Small intestine (tissue), 7 donors: ENCODE results near the gene FYB1. TPM values are rescaled to one million over a fixed set of nuclear protein-coding genes. Genes with fewer than 3 reads are reported as not detected.

Experiments used
- DNase-seq, 2 donors: peaks; one replicate each; pipeline versions ENCODE4 v3.0.0 to v3.0.0-alpha.2; 2013
- FAIRE-seq: peaks from 2 replicates; lab custom pipeline; 2012; peaks lifted over from hg19 to GRCh38; lab: Jason Lieb, UNC
- H3K27ac ChIP-seq, 3 donors: one replicate each; pipeline ENCODE4 v1.5.1; 2013; ENCODE audit warnings: low read length in 2 of 3, mild to moderate bottlenecking in 2 of 3, control low read depth in 1 of 3, inconsistent platforms in 1 of 3, low read depth in 1 of 3, moderate library complexity in 1 of 3
- H3K27me3 ChIP-seq, 3 donors: one replicate each; pipeline ENCODE4 v1.6.1; 2013; ENCODE audit warnings: low read length in 3 of 3, inconsistent platforms in 1 of 3; ENCODE audit not compliant: control insufficient read depth in 3 of 3, insufficient read depth in 3 of 3
- H3K36me3 ChIP-seq, 3 donors: one replicate each; pipeline ENCODE4 v1.6.1; 2013; ENCODE audit warnings: low read length in 3 of 3, inconsistent platforms in 1 of 3, low read depth in 1 of 3, mild to moderate bottlenecking in 1 of 3, moderate library complexity in 1 of 3; ENCODE audit not compliant: control insufficient read depth in 3 of 3, insufficient read depth in 2 of 3
- H3K4me1 ChIP-seq, 3 donors: one replicate each; pipeline ENCODE4 v1.6.1; 2013; ENCODE audit warnings: low read length in 2 of 3, inconsistent platforms in 1 of 3, low read depth in 1 of 3, mild to moderate bottlenecking in 1 of 3, moderate library complexity in 1 of 3; ENCODE audit not compliant: control insufficient read depth in 3 of 3, insufficient read depth in 2 of 3
- H3K4me3 ChIP-seq, 3 donors: one replicate each; pipeline ENCODE4 v1.5.1; 2013; ENCODE audit warnings: low read length in 3 of 3, control low read depth in 1 of 3, inconsistent platforms in 1 of 3, low read depth in 1 of 3, mild to moderate bottlenecking in 1 of 3, moderate library complexity in 1 of 3
- H3K9me3 ChIP-seq, 2 donors: one replicate each; pipeline ENCODE4 v1.6.1; 2013; ENCODE audit warnings: low read depth in 1 of 2, low read length in 1 of 2; ENCODE audit not compliant: control insufficient read depth in 2 of 2, insufficient read depth in 1 of 2
- WGBS, 3 donors: extraction: QIAGEN DNeasy Blood & Tissue Kit; methylation state at CpG; one replicate each; pipeline ENCODE4 v1.1.7; 2013; 5-methylcytosine and 5-hydroxymethylcytosine counted together
- polyA plus RNA-seq, 4 donors: library from polyadenylated mRNA; stranded (reverse) in 3 of 4; unstranded in 1 of 4; fragments of 200-250 nt in 3 of 4; fragments of 120-200 nt in 1 of 4; gene quantifications; one replicate each; pipeline versions ENCODE4 v1.2.1 to v1.2.3, GENCODE V29; 2013
- donor health status: healthy with polysubstance abuse.
- donor health status: control.
- donor health status: control.
- donor health status: Bipolar disorder and iron deficiency.
- donor health status: healthy.

FYB1 gene
- polyA plus RNA-seq, 4 donors, result 3.5 to 12.4 (median 4.9) TPM

GRCh38 chr5:39172593-39172992, 46.8 kb downstream of the FYB1 start:
- FAIRE-seq (no peak), DNase-seq (no peak)
- H3K4me3 ChIP-seq, result no peak overlapping the region
- WGBS, 3 donors, result 89 to 93% (median 93%) methylated on average over 2 of the region's 2 CpGs
- H3K27ac ChIP-seq, result no peak overlapping the region
- no peaks in the 10 kb centered on the region for H3K9me3 ChIP-seq
- no peaks in the 10 kb centered on the region for H3K27me3 ChIP-seq
- peaks cover 0 to 4% (median 0%) of the 10 kb centered on the region in 3 donors for H3K4me1 ChIP-seq
- no peaks in the 10 kb centered on the region for H3K36me3 ChIP-seq

DNA sequence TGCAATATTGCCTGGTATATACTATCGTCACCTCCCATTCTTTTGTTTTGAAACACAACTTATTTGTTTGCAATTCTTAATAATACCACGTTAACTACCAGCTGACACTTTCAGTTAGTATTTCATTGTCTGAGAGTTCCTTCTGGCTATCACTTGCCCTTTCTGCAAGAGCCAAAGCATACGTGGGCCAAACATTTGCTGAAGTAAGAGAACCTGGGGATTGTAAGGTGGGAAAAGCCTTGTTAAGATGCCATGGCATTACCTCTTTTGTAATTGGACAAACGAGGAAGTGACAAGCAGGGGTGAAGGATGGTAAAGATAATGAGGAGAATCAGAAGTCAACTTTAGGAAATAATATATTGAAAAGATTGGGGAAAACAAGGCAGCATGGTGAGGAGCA, 47.7 kb downstream of the FYB1 start:
- 49 to 66% (median 56%) methylated on average over 4 of the region's 4 CpGs for WGBS, 3 donors

DNA sequence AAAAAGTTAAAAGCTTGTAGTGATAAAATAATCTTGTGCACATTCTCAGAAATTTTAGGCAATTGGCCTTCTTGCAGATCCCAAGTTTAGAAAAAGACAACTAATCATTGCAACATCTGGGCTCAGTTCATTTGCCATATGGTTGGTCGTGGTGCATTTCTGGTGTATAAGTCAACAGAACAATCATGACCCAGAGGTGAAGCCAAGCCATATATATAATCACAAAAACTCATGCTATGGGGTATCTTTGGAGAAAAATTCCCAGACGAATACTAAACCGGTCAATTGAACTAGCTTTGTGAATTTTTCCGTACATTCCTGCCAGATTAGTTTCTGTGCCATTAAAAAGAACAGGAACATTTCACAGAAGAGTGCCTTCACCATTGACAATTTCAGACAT, 50.3 kb downstream of the FYB1 start:
- H3K27me3 ChIP-seq, result no peaks in the 10 kb centered on the region
- WGBS, 3 donors, result 82 to 89% (median 88%) methylated on average over 4 of the region's 4 CpGs
- no peaks in the 10 kb centered on the region for H3K9me3 ChIP-seq
- H3K4me1 ChIP-seq, result peaks cover 0 to 5% (median 0%) of the 10 kb centered on the region in 3 donors
- FAIRE-seq (no peak), DNase-seq (no peak)
- H3K4me3 ChIP-seq, result no peak overlapping the region
- H3K36me3 ChIP-seq, result no peaks in the 10 kb centered on the region
- H3K27ac ChIP-seq, result no peak overlapping the region

More for the DNA sequence above, 47.7 kb downstream of the FYB1 start:
- Histone ChIP-seq H3K4me3 (no peak overlapping the region), H3K27ac (no peak overlapping the region), H3K36me3 (no peaks in the 10 kb centered on the region), H3K27me3 (no peaks in the 10 kb centered on the region), H3K9me3 (no peaks in the 10 kb centered on the region), H3K4me1 (peaks cover 0 to 4% (median 0%) of the 10 kb centered on the region in 3 donors)
- DNase-seq (no peak), FAIRE-seq (no peak)

DNA sequence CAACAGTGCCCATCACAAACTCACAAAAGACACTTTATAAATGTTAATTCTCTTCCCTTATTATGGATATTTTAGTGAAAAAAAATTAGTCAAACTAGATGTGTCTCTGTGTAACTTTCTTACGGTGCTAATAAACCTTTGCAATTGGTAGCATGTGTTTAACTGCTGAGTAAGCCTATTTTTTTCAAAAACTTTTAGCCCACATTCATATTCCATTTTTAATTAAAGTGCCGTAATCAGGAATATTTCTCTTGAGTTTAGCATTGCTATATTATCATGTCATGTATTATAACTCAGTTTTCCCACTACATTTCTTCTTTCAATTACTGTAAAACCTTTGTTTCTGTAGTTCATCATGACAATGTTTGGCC, 51.4 kb downstream of the FYB1 start:
- no peaks in the 10 kb centered on the region for H3K27me3 ChIP-seq
- no peak overlapping the region for H3K4me3 ChIP-seq
- no peak overlapping the region for H3K27ac ChIP-seq
- peaks cover 0 to 5% (median 0%) of the 10 kb centered on the region in 3 donors for H3K4me1 ChIP-seq
- H3K36me3 ChIP-seq, result no peaks in the 10 kb centered on the region
- WGBS, 3 donors, result 74 to 77% (median 76%) methylated on average over 2 of the region's 2 CpGs
- H3K9me3 ChIP-seq, result no peaks in the 10 kb centered on the region
- FAIRE-seq (no peak), DNase-seq (no peak)

- Histone ChIP-seq H3K27me3 (no peaks in the 10 kb centered on the region), H3K4me3 (no peak overlapping the region), H3K4me1 (peaks cover 0 to 5% (median 0%) of the 10 kb centered on the region in 3 donors), H3K9me3 (no peaks in the 10 kb centered on the region), H3K27ac (peak overlapping the region in 1 of 3 donors; percentile 16), H3K36me3 (no peaks in the 10 kb centered on the region)
- DNase-seq (no peak), FAIRE-seq (no peak)
- WGBS, 3 donors, result 50 to 72% (median 70%) methylated on average over 5 of the region's 5 CpGs
Measured at GRCh38 chr5:39167141-39167971, 52.0 kb downstream of the FYB1 start.

GRCh38 chr5:39164529-39165402, 54.6 kb downstream of the FYB1 start:
- DNase-seq, result peak in 1 of 2 donors; percentile 43
- Histone ChIP-seq H3K27me3 (no peaks in the 10 kb centered on the region), H3K4me3 (no peak overlapping the region), H3K9me3 (no peaks in the 10 kb centered on the region), H3K36me3 (no peaks in the 10 kb centered on the region), H3K27ac (peak overlapping the region in 2 of 3 donors; percentile 34 to 44), H3K4me1 (peaks cover 0 to 5% (median 0%) of the 10 kb centered on the region in 3 donors)
- FAIRE-seq, result no peak
- WGBS, 3 donors, result 63 to 76% (median 67%) methylated on average over 7 of the region's 7 CpGs

- Histone ChIP-seq H3K4me3 (no peak overlapping the region), H3K36me3 (no peaks in the 10 kb centered on the region), H3K4me1 (peaks cover 0 to 5% (median 0%) of the 10 kb centered on the region in 3 donors), H3K9me3 (no peaks in the 10 kb centered on the region), H3K27me3 (no peaks in the 10 kb centered on the region), H3K27ac (peak overlapping the region in 2 of 3 donors; percentile 34 to 44)
- no peak for FAIRE-seq
- DNase-seq, result no peak
- WGBS, 3 donors, result 29 to 52% (median 50%) methylated on average over 1 of the region's 1 CpG
Measured at GRCh38 chr5:39164016-39164415, 55.3 kb downstream of the FYB1 start.

GRCh38 chr5:39161578-39161977, 57.8 kb downstream of the FYB1 start:
- peaks cover 0 to 5% (median 0%) of the 10 kb centered on the region in 3 donors for H3K4me1 ChIP-seq
- H3K4me3 ChIP-seq, result no peak overlapping the region
- no peaks in the 10 kb centered on the region for H3K9me3 ChIP-seq
- DNase-seq, result no peak
- H3K27me3 ChIP-seq, result no peaks in the 10 kb centered on the region
- H3K36me3 ChIP-seq, result no peaks in the 10 kb centered on the region
- H3K27ac ChIP-seq, result no peak overlapping the region
- no peak for FAIRE-seq
